ENCODE results near the gene LRP5. TPM values are rescaled to one million over a fixed set of nuclear protein-coding genes. Genes with fewer than 3 reads are reported as not detected.

LRP5 gene
- total RNA-seq, 1 donor from 2014 or later, result 36.7 TPM

DNA sequence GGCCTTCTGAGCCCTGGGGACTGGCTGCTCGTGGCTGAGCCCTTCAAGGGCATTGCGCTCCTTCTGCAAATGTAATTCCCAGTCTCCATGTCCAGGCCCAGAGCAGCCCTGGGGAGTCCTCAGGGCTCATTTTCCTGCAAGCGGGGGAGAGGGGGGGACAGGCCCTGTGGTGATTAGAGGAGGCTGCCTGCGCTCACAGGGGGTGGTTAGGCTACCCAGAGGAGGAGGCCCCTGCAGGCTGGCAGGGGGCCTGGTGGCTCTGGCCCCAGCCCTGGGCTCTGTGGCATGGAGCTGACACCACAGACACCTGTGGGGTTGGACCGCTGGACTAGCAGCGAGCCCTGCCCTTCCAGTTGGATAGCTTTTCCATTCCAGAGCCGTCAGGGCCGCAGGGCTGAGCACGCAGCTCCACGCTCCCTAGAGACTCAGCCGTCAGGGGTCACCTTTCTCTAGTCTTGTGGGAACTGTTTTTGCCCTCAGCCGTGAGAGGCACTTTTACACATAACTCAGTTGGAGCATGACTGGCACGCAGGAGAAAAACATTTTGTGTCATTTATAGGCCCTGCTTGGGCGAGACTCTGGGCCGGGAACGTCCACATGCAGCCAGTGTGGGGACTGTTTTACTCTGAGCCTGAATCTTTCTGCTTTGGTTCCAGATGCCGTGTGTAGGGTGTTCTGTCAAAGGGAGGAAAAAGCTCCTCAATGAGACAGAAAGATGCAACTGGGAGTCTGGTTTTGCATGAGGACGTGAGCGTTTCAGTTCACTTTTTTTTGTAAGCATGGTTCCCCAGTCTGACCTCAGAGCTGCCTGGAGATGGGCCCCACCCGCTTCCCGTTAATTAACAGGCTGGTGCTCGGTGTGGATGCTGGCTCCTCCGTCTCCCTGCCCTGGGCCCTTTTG is 58.1 kb downstream of the LRP5 start:
- no peak for DNase-seq (ENCODE audit: low read depth, low spot score)

DNA sequence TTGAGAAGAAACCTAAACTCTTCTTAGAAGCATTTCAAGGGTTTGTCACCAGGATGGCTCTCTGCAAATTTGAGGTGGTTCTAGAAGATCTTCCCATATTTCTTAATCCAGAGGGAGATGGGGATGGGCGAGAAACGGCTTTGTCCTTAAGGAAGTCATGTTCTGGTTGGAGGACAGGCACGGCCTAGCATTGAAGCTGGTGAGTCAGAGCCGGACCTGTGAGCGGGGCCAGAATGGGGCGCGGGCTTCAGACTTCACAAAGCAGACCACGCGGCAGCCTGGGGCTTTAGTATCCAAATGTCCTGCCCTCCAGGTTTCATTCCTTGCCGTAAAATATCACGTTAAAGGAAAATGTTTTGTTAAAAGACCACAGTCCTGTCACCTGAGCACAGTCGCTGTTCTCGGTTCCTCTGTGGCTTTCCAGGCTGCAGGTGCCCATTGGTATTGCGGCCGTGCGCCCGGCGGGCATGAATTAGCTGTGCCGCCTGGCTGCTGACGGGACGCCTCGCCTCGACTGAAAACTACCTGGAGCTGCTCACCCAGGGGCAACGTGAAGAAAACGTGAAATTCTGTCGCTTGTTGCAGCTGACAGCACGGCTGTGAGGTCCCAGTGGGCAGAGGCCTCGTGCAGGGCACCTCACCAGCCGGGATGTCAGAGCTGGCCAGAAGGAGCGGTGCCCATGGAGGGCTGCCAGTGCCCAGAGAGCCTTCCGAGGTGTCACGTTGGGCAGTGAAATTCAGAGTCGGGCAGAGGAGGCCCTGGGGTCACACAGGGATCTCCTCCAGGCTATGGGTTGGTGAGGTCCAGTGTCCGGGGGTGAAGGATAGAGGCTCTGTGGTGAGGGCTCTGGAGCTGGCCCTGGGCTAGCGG is 59.0 kb downstream of the LRP5 start:
- DNase-seq (ENCODE audit: low read depth, low spot score), result no peak

DNA sequence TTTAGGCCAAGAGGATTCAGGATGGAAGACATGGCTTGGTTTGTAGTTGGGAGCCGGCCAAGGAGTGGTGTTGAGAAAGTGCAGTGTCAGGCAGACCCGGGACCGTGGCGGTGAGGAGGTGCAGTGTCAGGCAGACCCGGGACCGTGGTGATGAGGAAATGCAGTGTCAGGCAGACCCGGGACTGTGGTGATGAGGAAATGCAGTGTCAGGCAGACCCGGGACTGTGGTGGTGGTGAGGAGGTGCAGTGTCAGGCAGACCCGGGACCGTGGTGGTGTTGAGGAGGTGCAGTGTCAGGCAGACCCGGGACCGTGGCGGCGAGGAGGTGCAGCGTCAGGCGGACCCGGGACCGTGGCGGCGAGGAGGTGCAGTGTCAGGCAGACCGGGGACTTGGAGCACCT is 59.7 kb downstream of the LRP5 start:
- DNase-seq (ENCODE audit: low read depth, low spot score), result no peak

DNA sequence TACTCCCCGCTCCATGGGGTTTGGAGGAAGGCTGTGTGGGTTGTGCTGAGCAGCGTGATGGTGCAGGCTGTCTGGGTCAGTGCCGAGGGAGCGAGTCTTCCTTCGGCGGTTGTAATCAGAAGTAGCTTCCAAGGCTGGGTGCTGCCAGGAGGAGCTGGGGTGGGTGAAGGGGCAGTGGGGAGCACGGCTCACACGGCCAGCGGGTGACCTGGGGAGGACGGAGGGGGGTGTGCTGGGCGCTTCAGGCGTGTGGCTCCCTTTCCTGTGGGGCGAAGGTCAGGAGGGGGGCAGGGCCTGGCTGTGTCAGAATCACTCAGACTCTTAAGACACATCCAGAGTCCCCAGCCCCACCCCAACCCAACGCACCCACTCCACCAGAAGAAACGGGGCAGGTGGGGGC is 60.2 kb downstream of the LRP5 start:
- no peak for DNase-seq (ENCODE audit: low read depth, low spot score)

DNA sequence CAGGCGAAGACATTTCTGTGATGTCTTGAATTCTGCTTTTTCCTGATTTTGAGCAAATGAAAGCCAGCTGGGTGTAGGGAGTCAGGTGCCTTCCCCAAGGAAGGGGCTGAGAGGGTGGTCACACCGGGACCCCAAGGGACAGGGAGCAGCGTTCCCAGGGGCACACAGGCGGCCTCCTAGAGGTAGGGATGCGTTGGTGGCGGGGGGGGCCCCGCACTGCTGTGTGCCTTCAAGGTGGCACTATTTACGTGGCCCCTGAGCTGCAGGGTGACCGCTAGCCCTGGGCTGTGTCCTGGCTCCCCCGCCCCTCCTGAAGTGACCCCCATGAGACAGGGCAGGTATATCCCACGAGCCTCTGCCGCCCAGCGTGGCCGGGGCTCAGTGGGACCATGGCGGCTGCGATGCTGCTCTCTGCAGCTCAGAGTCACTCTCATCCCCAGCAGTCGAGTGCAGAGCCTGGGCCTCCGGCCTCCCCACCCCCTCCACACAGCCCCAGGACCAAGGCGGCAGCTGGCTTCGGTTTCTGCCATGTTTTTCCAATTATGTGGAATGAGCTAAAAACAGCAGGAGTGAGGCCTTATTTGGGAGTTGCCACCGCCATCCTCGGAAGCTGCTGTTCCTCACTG is 60.9 kb downstream of the LRP5 start:
- no peak for DNase-seq (ENCODE audit: low read depth, low spot score)

DNA sequence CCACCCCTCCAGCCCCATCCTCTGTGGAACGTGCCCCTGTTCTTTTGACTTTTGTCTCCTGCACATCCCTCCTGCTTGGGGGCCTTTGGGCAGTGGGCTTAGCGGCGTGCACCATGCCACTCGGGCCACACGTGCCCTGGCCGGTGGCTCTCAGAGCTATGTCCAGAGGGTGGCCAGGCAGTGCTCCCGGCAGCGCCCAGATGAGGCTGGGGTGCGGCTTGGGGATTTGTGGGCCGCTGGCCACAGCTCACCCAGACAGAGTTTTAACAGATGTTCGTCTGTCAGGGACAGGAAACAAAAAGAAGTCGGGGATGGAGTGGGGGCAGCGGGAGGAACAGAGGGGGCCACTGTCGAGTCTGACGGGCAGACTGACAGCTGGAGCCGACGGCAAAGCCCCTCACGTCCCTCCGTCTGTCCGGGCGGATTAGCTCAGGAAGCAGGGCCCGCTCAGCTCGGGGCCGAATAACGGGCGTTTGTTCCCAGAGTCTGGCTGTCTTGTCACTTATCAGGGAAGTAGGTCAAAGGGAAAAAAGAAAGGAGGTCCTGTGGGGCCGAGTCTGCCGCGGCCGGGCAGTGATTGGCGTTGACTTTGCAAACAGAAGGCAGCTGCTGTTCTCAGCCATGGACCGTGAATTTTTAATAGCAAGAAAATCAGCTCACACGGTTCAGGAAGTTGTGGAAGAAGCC is 61.6 kb downstream of the LRP5 start:
- no peak for DNase-seq (ENCODE audit: low read depth, low spot score)

DNA sequence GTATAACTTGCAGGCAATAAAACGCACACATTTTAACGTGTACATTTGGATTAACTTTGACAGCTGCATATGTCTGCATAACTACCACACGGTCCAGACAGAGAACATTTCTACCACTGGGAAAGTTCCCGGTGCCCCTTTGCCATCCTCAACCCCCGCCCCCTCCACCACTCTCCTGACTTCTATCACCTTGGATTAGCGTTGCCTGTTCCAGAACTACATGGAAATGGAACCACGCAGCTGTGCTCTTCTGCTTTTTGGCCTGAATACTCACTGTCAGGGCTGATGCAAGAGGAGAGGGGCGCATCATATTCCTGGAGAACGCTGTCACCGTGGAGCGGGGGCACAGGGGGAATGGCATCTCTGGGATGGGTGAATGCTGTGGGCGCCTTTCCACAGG is 62.1 kb downstream of the LRP5 start:
- no peak for DNase-seq (ENCODE audit: low read depth, low spot score)

DNA sequence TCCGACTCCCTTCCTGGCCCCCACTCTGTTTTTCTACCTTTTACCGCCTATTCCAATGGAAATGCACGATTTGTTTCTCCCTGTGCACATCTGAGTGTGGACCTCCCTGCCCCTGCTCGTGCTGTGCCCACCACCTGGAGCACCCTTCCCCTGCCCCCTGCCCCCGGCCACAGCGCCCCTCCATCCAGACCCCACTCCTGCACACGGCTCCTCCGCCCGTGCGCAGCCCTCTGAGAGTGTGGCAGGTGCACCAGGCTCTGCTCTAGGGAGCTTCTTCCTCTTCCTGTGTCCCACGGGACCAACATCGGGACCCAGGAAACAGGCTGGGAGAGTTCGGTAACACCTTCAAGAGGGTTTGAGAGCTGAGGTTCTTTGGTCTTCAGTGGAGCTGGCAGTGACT is 62.9 kb downstream of the LRP5 start:
- DNase-seq (ENCODE audit: low read depth, low spot score), result no peak

DNA sequence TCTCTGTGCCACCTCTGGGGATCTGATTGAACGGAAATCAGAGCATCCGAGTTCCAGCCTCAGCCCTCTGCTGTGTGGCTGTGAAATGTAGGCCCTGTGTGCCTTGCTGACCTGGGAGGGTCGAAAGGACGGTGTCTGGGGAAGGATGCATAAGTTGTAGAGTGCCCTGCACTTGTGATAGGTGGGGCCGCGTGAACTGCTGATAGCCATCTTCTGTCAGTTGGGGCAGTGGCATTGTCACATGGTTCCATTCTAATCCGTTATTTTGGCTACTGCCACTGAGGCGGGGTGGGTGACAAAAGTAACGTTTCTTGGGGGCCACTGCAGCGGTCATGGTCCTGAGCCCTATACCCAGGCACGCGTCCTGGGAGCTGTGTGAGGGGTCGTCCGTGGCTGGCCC is 63.4 kb downstream of the LRP5 start:
- no peak for DNase-seq (ENCODE audit: low read depth, low spot score)

DNA sequence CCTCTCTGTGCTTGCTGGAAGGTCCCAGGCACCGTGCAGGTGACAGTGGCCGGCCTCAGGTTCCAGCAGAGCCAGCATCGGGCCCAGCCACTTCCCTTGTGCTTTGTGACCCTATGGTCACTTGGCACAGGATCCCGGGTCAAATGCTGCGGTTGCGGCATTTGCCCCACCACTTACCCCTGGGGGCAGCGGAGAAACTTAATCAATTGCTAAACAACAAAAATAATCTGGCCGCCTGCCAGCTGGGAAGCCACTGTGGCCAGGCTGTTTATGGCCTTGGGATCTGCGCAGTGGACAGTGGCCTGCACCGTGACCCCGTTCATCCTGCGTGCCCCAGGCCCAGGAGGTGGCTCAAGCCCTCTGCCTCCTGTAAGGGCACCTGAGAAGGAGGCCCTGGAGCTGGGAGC is 65.0 kb downstream of the LRP5 start:
- no peak for DNase-seq (ENCODE audit: low read depth, low spot score)

DNA sequence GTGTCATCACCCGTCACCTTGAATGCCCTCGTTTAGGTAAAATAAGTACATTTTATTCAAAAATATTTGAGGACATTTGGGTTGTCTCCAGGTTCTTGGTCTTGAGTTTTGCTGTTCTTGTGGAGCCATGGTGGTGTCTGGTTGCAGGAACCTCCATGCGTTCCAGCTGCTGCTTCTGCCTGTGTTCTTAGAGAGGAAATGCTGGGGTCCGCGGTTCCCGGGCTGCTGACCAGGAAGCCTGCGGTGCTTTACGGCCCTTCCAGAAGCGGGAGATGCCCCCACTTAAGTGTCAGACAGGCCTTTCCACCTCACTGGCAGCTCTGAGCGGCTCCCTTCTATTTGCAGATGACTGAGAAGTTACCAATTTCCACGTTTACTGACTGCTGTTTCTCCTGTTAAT is 66.8 kb downstream of the LRP5 start:
- no peak for DNase-seq (ENCODE audit: low read depth, low spot score)

DNA sequence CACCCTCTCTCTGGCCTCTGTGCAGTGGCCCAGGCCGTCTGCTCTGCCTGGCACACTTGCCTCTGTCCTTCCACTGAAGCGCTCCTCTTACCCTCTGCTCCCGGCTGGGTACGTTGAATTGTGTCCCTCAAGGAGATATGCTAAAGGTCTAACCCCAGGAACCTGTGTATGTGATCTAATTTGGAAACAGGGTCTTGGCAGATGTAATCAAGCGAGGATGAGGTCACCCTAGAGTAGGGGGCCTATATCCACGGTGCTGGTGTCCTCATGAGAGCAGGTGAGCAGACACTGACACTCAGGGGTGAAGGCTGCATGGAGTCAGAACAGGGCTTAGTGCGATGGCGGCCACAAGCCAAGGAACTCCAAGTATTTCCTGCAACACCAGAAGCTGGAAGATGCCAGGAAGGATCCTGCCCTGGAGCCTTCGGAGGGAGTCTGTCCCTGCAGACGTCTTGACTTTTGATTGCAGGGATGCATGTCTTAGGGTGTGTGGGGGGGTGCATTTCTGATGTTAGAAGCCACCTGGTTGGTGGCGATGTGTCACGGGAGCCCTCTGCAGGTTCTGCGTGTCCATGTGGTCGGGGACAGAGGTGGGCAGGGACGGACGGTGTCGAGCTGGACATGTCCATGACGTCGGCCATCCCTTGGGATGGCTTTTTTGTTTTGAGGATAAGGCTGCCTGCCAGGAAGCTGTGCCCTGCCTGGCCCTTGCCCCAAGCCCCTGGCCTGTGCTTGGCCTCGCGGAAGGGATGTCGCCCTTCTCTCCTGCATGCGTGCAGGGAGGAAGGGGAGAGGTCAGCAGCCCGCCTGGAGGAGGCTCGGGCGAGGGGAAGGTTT is 68.6 kb downstream of the LRP5 start:
- no peak for DNase-seq (ENCODE audit: low read depth, low spot score)

DNA sequence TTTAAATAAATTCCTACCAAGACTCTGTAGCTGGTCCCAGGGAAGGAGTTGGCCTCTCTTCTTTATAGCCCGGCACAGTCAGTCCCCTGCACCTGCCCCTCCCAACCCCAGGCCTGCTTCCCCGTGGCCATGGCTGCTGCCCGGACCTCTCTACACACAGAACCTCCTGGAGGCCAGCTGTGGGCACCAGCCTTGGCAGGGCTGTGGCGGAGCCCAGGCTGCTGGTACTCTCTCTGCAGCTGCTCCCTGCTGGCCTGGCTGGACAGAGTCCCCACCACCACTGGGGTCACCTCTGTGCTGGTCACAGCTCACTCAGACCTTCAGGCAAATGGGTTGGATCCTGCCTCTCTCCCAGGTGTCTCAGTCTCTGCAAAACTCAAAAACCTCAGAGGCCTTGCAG is 69.3 kb downstream of the LRP5 start:
- no peak for DNase-seq (ENCODE audit: low read depth, low spot score)

DNA sequence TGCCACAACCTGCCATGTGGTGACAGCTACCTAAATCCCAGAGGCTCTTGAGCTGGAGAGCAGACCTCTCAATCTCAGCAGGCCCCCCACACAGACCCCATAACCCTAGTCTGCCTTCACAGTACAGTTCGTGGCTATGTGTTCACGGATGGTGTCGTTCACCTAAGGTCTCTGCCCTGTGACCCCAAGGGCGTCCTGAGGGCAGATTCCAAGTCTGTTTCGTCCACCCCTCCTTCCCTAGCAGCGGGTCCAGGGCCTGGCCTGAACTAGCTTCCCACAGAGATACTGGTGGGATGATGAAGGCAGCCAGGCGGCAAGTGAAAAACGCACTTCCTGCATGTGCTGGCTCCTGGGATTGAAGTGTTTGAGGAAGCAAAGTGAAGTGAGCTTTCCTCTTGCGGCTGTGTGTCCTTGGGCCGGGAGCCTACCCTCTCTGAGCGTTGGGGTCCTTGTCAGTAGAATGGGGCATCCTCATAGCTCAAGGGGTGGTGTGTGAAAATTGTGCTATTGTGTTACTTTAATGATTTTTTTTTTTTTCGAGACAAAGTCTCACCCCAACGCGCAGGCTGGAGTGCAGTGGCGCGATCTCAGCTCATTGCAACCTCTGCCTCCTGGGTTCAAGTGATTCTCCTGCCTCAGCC is 70.1 kb downstream of the LRP5 start:
- no peak for DNase-seq (ENCODE audit: low read depth, low spot score)

DNA sequence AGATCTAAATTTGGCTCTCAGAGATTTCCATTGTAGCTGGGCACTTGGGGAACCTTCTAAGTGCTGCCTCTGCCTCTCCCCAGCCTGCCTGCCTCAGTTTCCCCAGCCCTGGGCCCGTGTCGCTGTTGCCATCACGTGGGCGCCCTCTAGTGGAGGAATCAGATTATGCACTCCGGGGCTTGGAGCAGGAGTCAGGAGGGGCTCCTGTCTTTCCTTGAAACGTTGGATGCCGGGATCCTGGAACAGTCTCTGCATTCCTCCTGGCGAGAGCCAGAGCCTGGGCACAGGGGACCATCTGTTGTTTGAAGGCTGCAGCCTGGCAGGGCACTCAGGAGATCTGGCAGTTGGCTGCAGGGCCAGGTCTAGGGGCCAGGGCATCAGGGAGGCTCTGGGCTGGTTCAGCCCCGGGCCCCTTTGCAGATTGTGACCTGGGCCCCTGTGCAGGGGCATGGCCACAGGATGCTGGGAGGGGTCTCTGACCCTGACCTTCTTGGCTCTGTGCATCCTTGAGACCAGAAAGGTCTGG is 71.6 kb downstream of the LRP5 start:
- DNase-seq (ENCODE audit: low read depth, low spot score), result no peak

DNA sequence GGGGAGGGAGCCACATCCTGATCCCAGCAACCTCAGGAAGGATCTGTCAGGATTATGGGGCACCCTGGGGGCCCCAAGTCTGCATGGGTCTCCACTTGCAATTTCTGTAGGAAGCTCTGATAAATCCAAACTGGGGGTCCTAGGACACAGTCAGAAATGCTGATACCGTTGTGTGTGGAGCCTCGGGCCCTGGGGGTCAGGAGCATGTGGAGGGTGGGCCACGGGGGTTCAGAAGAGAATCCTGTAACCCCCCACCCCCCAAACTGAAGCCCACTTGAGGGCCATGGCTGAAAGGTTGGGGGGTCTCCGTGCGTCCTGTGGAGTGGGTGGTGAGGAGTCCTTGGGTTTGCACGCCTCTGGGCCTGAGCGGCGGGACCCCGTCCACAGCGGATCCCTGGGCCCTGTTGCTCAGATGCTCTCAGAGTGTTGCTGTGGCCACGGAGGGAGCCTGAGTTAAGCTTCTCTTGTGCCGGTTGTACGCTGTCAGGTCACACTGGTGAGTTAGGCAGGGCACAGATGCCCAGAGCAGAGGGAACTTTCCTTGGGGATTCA is 72.2 kb downstream of the LRP5 start:
- DNase-seq (ENCODE audit: low read depth, low spot score), result no peak

DNA sequence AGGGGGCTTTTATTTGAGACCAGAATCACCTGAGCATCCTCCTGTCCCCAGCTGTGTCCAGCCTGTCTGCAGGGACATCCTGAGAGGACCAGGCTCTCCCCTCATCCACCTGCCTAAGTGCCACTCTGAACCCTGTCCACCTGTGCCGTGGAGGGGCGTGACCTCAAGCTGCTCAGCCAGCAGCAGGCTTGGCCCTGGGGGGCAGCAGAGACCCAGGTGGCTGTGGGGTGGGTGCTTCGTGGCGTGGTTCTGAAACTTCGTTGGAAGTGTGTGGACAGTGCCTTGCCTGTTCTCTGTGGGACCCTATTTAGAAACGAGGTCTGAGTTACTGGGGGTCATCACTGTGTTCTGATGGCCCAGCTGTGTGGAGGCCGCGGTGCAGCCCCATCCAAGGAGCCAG is 72.7 kb downstream of the LRP5 start:
- DNase-seq (ENCODE audit: low read depth, low spot score), result no peak

DNA sequence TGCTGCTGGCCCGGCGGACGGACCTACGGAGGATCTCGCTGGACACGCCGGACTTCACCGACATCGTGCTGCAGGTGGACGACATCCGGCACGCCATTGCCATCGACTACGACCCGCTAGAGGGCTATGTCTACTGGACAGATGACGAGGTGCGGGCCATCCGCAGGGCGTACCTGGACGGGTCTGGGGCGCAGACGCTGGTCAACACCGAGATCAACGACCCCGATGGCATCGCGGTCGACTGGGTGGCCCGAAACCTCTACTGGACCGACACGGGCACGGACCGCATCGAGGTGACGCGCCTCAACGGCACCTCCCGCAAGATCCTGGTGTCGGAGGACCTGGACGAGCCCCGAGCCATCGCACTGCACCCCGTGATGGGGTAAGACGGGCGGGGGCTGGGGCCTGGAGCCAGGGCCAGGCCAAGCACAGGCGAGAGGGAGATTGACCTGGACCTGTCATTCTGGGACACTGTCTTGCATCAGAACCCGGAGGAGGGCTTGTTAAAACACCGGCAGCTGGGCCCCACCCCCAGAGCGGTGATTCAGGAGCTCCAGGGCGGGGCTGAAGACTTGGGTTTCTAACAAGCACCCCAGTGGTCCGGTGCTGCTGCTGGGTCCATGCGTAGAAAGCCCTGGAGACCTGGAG is 74.1 kb downstream of the LRP5 start:
- no peak for DNase-seq (ENCODE audit: low read depth, low spot score)

DNA sequence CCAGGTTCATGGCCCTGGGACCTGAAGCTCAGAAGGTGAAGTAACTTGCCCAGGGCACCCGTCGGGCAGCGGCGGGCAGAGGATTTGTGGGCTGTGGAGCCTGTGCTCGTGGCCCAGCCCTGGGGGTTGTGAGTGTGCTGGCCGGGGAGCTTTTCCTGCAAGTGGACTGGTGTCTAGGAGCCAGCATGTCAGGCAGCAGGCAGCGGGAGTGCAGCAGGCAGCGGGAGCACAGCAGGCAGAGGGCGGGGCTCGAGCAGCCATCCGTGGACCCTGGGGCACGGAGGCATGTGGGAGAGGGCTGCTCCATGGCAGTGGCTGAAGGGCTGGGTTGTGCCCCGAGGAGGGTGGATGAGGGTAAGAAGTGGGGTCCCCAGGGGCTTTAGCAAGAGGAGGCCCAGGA is 75.4 kb downstream of the LRP5 start:
- no peak for DNase-seq (ENCODE audit: low read depth, low spot score)

Data from pulmonary artery endothelial cell (primary cell).